HEK293 (cell line): ENCODE measurements around the gene CDK8.

Source experiments
- CTCF ChIA-PET: fragments of 350-600 bp; formaldehyde crosslinking; extraction: SDS; loops from one replicate; lab custom pipeline; 2021; ENCODE audit warnings: antibody characterized with exemption; lab: Yijun Ruan, JAX
- POLR2A ChIA-PET: fragments of 300-600 bp; formaldehyde crosslinking; extraction: SDS; loops from one replicate; lab custom pipeline; 2020; ENCODE audit warnings: antibody characterized with exemption, inconsistent platforms; lab: Yijun Ruan, JAX
- H3K27ac ChIP-seq: fragments of 200-500 bp; sonication (Bioruptor generic); 2 replicates; pipeline ENCODE4 v1.5.1; 2014; ENCODE audit warnings: low read depth, low read length, control low read depth, inconsistent platforms; ENCODE audit errors: extremely low read depth
- H3K36me3 ChIP-seq, 2 experiments: fragments of 200-500 bp in 1 of 2; sonication (Bioruptor generic) in 1 of 2; 1 replicate in 1 of 2; 2 replicates in 1 of 2; pipeline ENCODE4 v1.5.1; 2014 to 2017; ENCODE audit warnings: inconsistent platforms in 2 of 2, low read length in 2 of 2; ENCODE audit not compliant: control insufficient read depth in 2 of 2, insufficient read depth in 1 of 2
- H3K4me1 ChIP-seq: fragments of 200-500 bp; sonication (Bioruptor generic); 2 replicates; pipeline ENCODE4 v1.5.1; 2014; ENCODE audit warnings: mild to moderate bottlenecking, low read length, inconsistent platforms; ENCODE audit not compliant: control insufficient read depth, insufficient read depth
- H3K4me3 ChIP-seq: 2 replicates; pipeline ENCODE4 v1.5.1; 2011; ENCODE audit warnings: low read depth, mild to moderate bottlenecking, control low read depth, low read length, moderate library complexity
- H3K9me3 ChIP-seq: fragments of 200-500 bp; sonication (Bioruptor generic); 2 replicates; pipeline ENCODE4 v1.5.1; 2014; ENCODE audit warnings: low read depth, low read length, inconsistent platforms; ENCODE audit not compliant: control insufficient read depth, insufficient read depth
- FEZF1 ChIP-seq: fragments of 450-650 bp; formaldehyde crosslinking; IDR thresholded peaks from 2 replicates; pipeline ENCODE4 v1.5.1; 2016; ENCODE audit warnings: missing biosample characterization, missing genetic modification characterization
- GFI1B ChIP-seq: fragments of 450-650 bp; formaldehyde crosslinking; IDR thresholded peaks from 2 replicates; pipeline ENCODE4 v1.5.1; 2016; ENCODE audit warnings: missing biosample characterization, missing genetic modification characterization
- GLI2 ChIP-seq: fragments of 450-650 bp; formaldehyde crosslinking; IDR thresholded peaks from 2 replicates; pipeline ENCODE4; 2017; ENCODE audit warnings: missing biosample characterization, missing genetic modification characterization, low read depth, borderline replicate concordance
- PATZ1 ChIP-seq: fragments of 450-650 bp; formaldehyde crosslinking; IDR thresholded peaks from 2 replicates; pipeline ENCODE4 v1.5.1; 2016; ENCODE audit warnings: missing biosample characterization, missing genetic modification characterization
- SP3 ChIP-seq: fragments of 450-650 bp; formaldehyde crosslinking; IDR thresholded peaks from 2 replicates; pipeline ENCODE4 v1.5.1; 2016; ENCODE audit warnings: missing biosample characterization, missing genetic modification characterization
- ZBTB11 ChIP-seq: fragments of 450-650 bp; formaldehyde crosslinking; conservative IDR thresholded peaks from 2 replicates; pipeline ENCODE4 v1.5.1; 2016; ENCODE audit warnings: low read depth, missing biosample characterization, missing genetic modification characterization
- ZNF157 ChIP-seq: fragments of 450-650 bp; formaldehyde crosslinking; IDR thresholded peaks from 2 replicates; pipeline ENCODE4 v1.5.1; 2016; ENCODE audit warnings: missing biosample characterization, missing genetic modification characterization
- ZNF16 ChIP-seq: fragments of 450-650 bp; formaldehyde crosslinking; IDR thresholded peaks from 2 replicates; pipeline ENCODE4 v1.5.1; 2016; ENCODE audit warnings: low read depth, missing biosample characterization, missing genetic modification characterization
- ZNF211 ChIP-seq: fragments of 450-650 bp; formaldehyde crosslinking; IDR thresholded peaks from 2 replicates; pipeline ENCODE4 v1.5.1; 2016; ENCODE audit warnings: low read depth, missing biosample characterization, missing genetic modification characterization
- ZNF248 ChIP-seq: fragments of 450-650 bp; formaldehyde crosslinking; IDR thresholded peaks from 2 replicates; pipeline ENCODE4 v1.5.1; 2017; ENCODE audit warnings: missing biosample characterization, missing genetic modification characterization
- ZNF302 ChIP-seq: fragments of 450-650 bp; formaldehyde crosslinking; IDR thresholded peaks from 2 replicates; pipeline ENCODE4 v1.5.1; 2016; ENCODE audit warnings: missing biosample characterization, missing genetic modification characterization, low read depth
- ZNF473 ChIP-seq: fragments of 450-650 bp; formaldehyde crosslinking; IDR thresholded peaks from 2 replicates; pipeline ENCODE4 v1.5.1; 2017; ENCODE audit warnings: missing biosample characterization, missing genetic modification characterization
- ZNF48 ChIP-seq: fragments of 450-650 bp; formaldehyde crosslinking; IDR thresholded peaks from 2 replicates; pipeline ENCODE4 v1.5.1; 2016; ENCODE audit warnings: missing biosample characterization, missing genetic modification characterization
- ZNF610 ChIP-seq: fragments of 450-650 bp; formaldehyde crosslinking; IDR thresholded peaks from 2 replicates; pipeline ENCODE4 v1.5.1; 2016; ENCODE audit warnings: missing biosample characterization, missing genetic modification characterization, borderline replicate concordance
- ZNF660 ChIP-seq: fragments of 450-650 bp; IDR thresholded peaks from 2 replicates; pipeline ENCODE4 v1.5.1; 2018; ENCODE audit warnings: missing biosample characterization, mild to moderate bottlenecking, missing genetic modification characterization
- ZNF664 ChIP-seq: fragments of 450-650 bp; formaldehyde crosslinking; IDR thresholded peaks from 2 replicates; pipeline ENCODE4 v1.5.1; 2016; ENCODE audit warnings: missing biosample characterization, missing genetic modification characterization
- ZNF692 ChIP-seq: fragments of 450-650 bp; formaldehyde crosslinking; IDR thresholded peaks from 2 replicates; pipeline ENCODE4 v1.5.1; 2016; ENCODE audit warnings: missing biosample characterization, missing genetic modification characterization
- ZNF747 ChIP-seq: fragments of 450-650 bp; formaldehyde crosslinking; IDR thresholded peaks from 2 replicates; pipeline ENCODE4 v1.5.1; 2016; ENCODE audit warnings: missing biosample characterization, missing genetic modification characterization
- TF ChIP-seq, protein P1 (sequence below): fragments of 450-650 bp; formaldehyde crosslinking; IDR thresholded peaks from 2 replicates; pipeline ENCODE4 v1.5.1; 2016; ENCODE audit warnings: missing biosample characterization, missing genetic modification characterization, borderline replicate concordance
- TF ChIP-seq, protein P2 (sequence below): fragments of 450-650 bp; formaldehyde crosslinking; IDR thresholded peaks from 2 replicates; pipeline ENCODE4 v1.5.1; 2016; ENCODE audit warnings: missing biosample characterization, missing genetic modification characterization

Gene CDK8

DNA sequence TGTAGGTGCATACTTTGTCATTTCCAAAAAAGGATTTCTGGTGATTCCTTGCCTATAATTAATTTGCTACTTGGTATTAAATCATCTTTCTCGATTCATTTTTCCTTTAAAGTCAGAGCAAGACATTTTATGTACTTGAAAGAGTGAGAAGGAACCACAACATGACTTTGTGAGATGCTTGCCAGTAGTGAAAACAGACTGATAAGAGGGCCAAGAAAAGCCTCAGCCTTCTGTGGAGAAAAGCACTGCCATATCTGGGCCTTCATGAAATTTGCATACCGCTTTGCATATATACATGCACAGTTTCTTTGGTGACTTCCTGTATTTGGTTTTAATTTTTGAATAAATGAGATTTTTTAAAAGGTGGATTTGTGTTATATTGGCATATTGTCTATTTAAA, 128.4 kb downstream of the CDK8 start:
- ChIA-PET POLR2A (no interaction called here), CTCF (no interaction called here)
- TF ChIP-seq ZNF660 (tag by site-specific recombination) = no peak
- TF ChIP-seq ZNF248 (tag by site-specific recombination) = no peak
- TF ChIP-seq, protein P1, sequence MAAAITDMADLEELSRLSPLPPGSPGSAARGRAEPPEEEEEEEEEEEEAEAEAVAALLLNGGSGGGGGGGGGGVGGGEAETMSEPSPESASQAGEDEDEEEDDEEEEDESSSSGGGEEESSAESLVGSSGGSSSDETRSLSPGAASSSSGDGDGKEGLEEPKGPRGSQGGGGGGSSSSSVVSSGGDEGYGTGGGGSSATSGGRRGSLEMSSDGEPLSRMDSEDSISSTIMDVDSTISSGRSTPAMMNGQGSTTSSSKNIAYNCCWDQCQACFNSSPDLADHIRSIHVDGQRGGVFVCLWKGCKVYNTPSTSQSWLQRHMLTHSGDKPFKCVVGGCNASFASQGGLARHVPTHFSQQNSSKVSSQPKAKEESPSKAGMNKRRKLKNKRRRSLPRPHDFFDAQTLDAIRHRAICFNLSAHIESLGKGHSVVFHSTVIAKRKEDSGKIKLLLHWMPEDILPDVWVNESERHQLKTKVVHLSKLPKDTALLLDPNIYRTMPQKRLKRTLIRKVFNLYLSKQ = no peak
- no peak for TF ChIP-seq ZNF48 (tag by site-specific recombination)
- no peak for TF ChIP-seq GFI1B
- TF ChIP-seq ZNF610 (tag by site-specific recombination) = no peak
- TF ChIP-seq ZNF664 (tag by site-specific recombination) = no peak
- TF ChIP-seq ZNF302 (tag by site-specific recombination) = no peak
- TF ChIP-seq FEZF1 (tag by site-specific recombination) = no peak
- peaks cover 0 to 5% of the 10 kb centered on the region in 2 experiments; a peak in 2 of 3 replicates for H3K36me3 ChIP-seq
- no peak overlapping the region for H3K4me3 ChIP-seq
- H3K4me1 ChIP-seq = no peaks in the 10 kb centered on the region
- no peaks in the 10 kb centered on the region for H3K9me3 ChIP-seq
- H3K27ac ChIP-seq = no peak overlapping the region

DNA sequence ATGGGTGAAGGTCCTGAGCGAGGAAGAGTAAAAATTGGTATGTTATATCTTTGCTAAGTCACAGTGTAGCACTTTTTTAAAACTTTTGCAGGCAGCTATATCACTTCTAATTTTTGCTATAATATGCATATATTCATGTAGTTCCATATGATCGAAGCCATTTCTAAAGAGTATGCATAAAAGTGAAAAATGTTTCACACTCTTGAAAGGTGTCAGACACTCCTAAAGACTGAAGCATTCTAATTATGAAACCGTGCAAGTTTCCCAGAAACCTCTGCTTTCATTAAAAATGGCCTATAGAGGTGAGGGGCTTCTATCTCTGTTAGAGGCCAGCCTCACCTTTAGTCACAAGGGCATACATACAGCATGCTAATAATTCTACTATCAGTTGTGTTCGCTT, 128.9 kb downstream of the CDK8 start:
- Histone ChIP-seq H3K27ac (no peak overlapping the region), H3K4me1 (no peaks in the 10 kb centered on the region), H3K4me3 (no peak overlapping the region), H3K36me3 (peaks cover 0 to 10% of the 10 kb centered on the region in 2 experiments; a peak in 2 of 3 replicates), H3K9me3 (no peaks in the 10 kb centered on the region)
- CTCF ChIA-PET = no interaction called here
- no peak for TF ChIP-seq ZNF692 (tag by site-specific recombination)
- no peak for TF ChIP-seq SP3 (tag by site-specific recombination)
- TF ChIP-seq ZNF473 (tag by site-specific recombination) = no peak
- no peak for TF ChIP-seq ZNF16
- TF ChIP-seq ZBTB11 (tag by site-specific recombination) = no peak
- TF ChIP-seq, protein P2, sequence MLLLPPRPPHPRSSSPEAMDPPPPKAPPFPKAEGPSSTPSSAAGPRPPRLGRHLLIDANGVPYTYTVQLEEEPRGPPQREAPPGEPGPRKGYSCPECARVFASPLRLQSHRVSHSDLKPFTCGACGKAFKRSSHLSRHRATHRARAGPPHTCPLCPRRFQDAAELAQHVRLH (tag by site-specific recombination) = no peak
- TF ChIP-seq ZNF747 (tag by site-specific recombination) = no peak
- no peak for TF ChIP-seq ZNF211 (tag by site-specific recombination)
- TF ChIP-seq ZNF157 (tag by site-specific recombination) = no peak
- no peak for TF ChIP-seq PATZ1
- no peak for TF ChIP-seq GLI2
- POLR2A ChIA-PET = no interaction called here
